Ishikawa (cell line): Measurements from ENCODE around the gene ACOT6.

Experiments
- CREB1 ChIP-seq: IDR thresholded peaks from 2 replicates; pipeline ENCODE4 v1.6.1; 2012; ENCODE audit warnings: low read depth
- EGR1 ChIP-seq: IDR thresholded peaks from 2 replicates; pipeline ENCODE4 v1.6.1; 2012
- EP300 ChIP-seq: IDR thresholded peaks from 2 replicates; pipeline ENCODE4 v1.6.1; 2012; ENCODE audit warnings: borderline replicate concordance
- NFIC ChIP-seq: IDR thresholded peaks from 2 replicates; pipeline ENCODE4 v1.6.1; 2012
- RAD21 ChIP-seq: IDR thresholded peaks from 2 replicates; pipeline ENCODE4 v1.6.1; 2012; ENCODE audit warnings: low read depth
- TAF1 ChIP-seq: IDR thresholded peaks from 2 replicates; pipeline ENCODE4 v1.6.1; 2012; ENCODE audit warnings: low read depth, mild to moderate bottlenecking
- TEAD4 ChIP-seq: IDR thresholded peaks from 2 replicates; pipeline ENCODE4 v1.6.1; 2012
- YY1 ChIP-seq: IDR thresholded peaks from 2 replicates; pipeline ENCODE4 v1.6.1; 2012; ENCODE audit warnings: low read depth
- ZBTB7A ChIP-seq: IDR thresholded peaks from 2 replicates; pipeline ENCODE4 v1.6.1; 2012; ENCODE audit warnings: low read depth
- TF ChIP-seq, protein P1 (sequence below): IDR thresholded peaks from 2 replicates; pipeline ENCODE4 v1.6.1; 2012; ENCODE audit warnings: low read depth, mild to moderate bottlenecking
- TF ChIP-seq, protein P2 (sequence below): IDR thresholded peaks from 2 replicates; pipeline ENCODE4 v1.6.1; 2012
- TF ChIP-seq, protein P3 (sequence below): IDR thresholded peaks from 2 replicates; pipeline ENCODE4 v1.6.1; 2012

DNA sequence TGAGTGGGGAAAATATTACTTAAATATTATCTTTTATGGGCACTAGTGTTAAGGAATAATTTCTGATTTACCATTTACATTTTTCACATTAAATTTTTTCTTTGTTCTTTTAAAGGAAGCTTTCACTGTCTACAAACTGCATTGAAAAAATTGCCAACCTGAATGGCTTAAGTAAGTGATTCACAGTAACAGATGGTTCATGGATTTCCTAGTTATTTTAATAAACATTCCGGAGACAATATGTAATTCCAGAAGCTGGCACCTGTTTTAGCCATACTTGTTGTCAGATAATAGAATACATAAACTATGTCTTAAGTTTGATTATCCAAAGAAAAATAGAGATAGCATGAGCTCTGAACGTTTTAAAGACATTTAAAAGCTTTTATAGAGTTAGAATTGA lies 49.6 kb downstream of the ACOT6 start:
- TF ChIP-seq, protein P1, sequence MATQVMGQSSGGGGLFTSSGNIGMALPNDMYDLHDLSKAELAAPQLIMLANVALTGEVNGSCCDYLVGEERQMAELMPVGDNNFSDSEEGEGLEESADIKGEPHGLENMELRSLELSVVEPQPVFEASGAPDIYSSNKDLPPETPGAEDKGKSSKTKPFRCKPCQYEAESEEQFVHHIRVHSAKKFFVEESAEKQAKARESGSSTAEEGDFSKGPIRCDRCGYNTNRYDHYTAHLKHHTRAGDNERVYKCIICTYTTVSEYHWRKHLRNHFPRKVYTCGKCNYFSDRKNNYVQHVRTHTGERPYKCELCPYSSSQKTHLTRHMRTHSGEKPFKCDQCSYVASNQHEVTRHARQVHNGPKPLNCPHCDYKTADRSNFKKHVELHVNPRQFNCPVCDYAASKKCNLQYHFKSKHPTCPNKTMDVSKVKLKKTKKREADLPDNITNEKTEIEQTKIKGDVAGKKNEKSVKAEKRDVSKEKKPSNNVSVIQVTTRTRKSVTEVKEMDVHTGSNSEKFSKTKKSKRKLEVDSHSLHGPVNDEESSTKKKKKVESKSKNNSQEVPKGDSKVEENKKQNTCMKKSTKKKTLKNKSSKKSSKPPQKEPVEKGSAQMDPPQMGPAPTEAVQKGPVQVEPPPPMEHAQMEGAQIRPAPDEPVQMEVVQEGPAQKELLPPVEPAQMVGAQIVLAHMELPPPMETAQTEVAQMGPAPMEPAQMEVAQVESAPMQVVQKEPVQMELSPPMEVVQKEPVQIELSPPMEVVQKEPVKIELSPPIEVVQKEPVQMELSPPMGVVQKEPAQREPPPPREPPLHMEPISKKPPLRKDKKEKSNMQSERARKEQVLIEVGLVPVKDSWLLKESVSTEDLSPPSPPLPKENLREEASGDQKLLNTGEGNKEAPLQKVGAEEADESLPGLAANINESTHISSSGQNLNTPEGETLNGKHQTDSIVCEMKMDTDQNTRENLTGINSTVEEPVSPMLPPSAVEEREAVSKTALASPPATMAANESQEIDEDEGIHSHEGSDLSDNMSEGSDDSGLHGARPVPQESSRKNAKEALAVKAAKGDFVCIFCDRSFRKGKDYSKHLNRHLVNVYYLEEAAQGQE, result no peak
- TF ChIP-seq CREB1, result no peak
- TF ChIP-seq TEAD4, result no peak
- no peak for TF ChIP-seq EP300
- TF ChIP-seq, protein P2, sequence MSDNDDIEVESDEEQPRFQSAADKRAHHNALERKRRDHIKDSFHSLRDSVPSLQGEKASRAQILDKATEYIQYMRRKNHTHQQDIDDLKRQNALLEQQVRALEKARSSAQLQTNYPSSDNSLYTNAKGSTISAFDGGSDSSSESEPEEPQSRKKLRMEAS, result no peak
- TF ChIP-seq RAD21, result no peak
- no peak for TF ChIP-seq NFIC
- no peak for TF ChIP-seq YY1
- no peak for TF ChIP-seq EGR1
- no peak for TF ChIP-seq TAF1
- TF ChIP-seq, protein P3, sequence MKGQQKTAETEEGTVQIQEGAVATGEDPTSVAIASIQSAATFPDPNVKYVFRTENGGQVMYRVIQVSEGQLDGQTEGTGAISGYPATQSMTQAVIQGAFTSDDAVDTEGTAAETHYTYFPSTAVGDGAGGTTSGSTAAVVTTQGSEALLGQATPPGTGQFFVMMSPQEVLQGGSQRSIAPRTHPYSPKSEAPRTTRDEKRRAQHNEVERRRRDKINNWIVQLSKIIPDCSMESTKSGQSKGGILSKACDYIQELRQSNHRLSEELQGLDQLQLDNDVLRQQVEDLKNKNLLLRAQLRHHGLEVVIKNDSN, result no peak
- TF ChIP-seq ZBTB7A, result no peak
